Stomach (tissue), 4 donors: ENCODE results near the gene MTG1.

Experiments used
- EP300 ChIP-seq: sonication (generic); formaldehyde crosslinking; IDR thresholded peaks from one replicate; pipeline ENCODE4 v1.6.1; 2017; ENCODE audit warnings: antibody characterized with exemption
- POLR2A ChIP-seq, 4 donors: fragments of 450-650 bp; IDR thresholded peaks; one replicate each; pipeline ENCODE4 v1.6.1; 2016; ENCODE audit warnings: antibody characterized with exemption in 4 of 4, control low read depth in 2 of 4, mild to moderate bottlenecking in 1 of 4, moderate library complexity in 1 of 4
- POLR2AphosphoS5 ChIP-seq, 3 donors: sonication (generic); formaldehyde crosslinking; IDR thresholded peaks; one replicate each; pipeline ENCODE4 v1.6.1; 2016; ENCODE audit warnings: antibody characterized with exemption in 3 of 3
- TF ChIP-seq, protein P1 (sequence below), 7 experiments: fragments of 450-650 bp in 4 of 7; fragments of 200-600 bp in 3 of 7; sonication (generic) in 3 of 7; IDR thresholded peaks; one replicate each; pipeline ENCODE4 v1.5.1; 2016 to 2019; ENCODE audit warnings: antibody characterized with exemption in 7 of 7, control low read depth in 2 of 7, mild to moderate bottlenecking in 1 of 7

DNA sequence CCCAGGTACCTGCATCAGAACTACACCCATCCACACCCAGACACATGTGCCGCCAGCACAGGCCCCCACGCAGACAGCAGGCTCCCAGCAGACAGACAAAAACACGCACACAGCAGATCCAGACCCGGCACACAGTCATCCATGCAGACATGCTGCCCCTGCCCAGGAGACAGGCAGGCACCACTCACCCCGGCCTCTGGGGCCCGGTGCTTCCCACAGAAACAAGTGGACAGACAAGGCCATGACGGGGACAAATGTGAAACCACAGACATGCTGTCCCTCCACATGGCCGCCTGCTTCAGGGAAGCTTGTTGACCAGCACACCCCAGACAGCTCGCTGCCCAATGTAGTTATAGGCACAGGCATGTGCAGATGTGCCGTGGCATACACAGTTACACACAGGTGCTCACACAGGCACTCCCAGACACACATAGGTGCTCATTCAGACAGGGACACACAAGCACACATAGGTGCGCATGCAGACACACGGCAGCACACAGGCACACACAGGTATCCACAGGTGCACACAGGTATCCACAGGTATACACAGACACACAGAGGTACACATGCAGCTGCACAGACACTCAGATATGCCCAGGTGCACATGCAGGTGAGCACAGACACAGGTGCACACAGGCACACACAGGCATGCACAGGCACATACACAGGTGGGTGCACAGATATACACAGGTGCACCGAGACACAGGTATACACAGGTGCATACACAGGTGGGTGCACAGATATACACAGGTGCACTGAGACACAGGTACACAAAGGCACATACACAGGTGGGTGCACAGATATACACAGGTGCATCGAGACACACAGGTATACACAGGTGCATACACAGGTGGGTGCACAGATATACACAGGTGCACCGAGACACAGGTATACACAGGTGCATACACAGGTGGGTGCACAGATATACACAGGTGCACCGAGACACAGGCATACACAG lies 49.3 kb downstream of the MTG1 start:
- TF ChIP-seq, protein P1, sequence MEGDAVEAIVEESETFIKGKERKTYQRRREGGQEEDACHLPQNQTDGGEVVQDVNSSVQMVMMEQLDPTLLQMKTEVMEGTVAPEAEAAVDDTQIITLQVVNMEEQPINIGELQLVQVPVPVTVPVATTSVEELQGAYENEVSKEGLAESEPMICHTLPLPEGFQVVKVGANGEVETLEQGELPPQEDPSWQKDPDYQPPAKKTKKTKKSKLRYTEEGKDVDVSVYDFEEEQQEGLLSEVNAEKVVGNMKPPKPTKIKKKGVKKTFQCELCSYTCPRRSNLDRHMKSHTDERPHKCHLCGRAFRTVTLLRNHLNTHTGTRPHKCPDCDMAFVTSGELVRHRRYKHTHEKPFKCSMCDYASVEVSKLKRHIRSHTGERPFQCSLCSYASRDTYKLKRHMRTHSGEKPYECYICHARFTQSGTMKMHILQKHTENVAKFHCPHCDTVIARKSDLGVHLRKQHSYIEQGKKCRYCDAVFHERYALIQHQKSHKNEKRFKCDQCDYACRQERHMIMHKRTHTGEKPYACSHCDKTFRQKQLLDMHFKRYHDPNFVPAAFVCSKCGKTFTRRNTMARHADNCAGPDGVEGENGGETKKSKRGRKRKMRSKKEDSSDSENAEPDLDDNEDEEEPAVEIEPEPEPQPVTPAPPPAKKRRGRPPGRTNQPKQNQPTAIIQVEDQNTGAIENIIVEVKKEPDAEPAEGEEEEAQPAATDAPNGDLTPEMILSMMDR (IDR thresholded peaks at IDR 0.05) = no peak
- no peak for TF ChIP-seq POLR2A (IDR thresholded peaks at IDR 0.05)
- TF ChIP-seq POLR2AphosphoS5 (IDR thresholded peaks at IDR 0.05) = no peak
- no peak for TF ChIP-seq EP300
